ENCODE measurements around the gene TIMM23B.
"Not testable (repeated sequence)": the region's sequence is repeated elsewhere in the genome, so short reads cannot be mapped to it uniquely, and the experiment has no call there.

- not testable (repeated sequence) for TF ChIP-seq POLR2A (IDR thresholded peaks at IDR 0.05; ENCODE audit: low read length); GATA1 (IDR thresholded peaks at IDR 0.05; ENCODE audit: low read depth, low read length)
Observed at GRCh38 chr10:49970331-49970857, 28.5 kb downstream of the TIMM23B start.

All from erythroblast (primary cell).